Measurements from ENCODE around the gene NTM.

Gene NTM

DNA sequence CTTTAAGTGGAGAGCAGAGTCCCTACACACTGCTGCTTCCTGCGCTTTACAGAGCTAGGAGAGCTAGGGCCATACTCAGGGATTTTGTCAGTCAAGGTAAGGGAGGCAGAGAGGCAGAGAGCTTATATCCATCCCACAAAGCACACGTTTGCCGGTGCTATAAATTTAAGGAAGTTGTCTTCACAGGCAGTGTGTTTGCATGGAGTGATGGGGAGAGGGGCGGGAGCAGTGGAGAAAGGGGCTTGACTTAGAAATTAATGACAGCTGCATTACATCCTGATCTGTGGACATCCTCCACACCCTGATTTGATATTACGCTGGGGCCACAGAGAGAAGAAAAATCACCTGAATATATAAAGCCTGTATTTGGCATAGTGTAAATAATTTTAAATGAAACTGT is 84.1 kb downstream of the NTM start:
- DNase-seq (ENCODE audit: extremely low read depth, low read depth), result no peak
- TF ChIP-seq, protein P1, sequence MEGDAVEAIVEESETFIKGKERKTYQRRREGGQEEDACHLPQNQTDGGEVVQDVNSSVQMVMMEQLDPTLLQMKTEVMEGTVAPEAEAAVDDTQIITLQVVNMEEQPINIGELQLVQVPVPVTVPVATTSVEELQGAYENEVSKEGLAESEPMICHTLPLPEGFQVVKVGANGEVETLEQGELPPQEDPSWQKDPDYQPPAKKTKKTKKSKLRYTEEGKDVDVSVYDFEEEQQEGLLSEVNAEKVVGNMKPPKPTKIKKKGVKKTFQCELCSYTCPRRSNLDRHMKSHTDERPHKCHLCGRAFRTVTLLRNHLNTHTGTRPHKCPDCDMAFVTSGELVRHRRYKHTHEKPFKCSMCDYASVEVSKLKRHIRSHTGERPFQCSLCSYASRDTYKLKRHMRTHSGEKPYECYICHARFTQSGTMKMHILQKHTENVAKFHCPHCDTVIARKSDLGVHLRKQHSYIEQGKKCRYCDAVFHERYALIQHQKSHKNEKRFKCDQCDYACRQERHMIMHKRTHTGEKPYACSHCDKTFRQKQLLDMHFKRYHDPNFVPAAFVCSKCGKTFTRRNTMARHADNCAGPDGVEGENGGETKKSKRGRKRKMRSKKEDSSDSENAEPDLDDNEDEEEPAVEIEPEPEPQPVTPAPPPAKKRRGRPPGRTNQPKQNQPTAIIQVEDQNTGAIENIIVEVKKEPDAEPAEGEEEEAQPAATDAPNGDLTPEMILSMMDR (IDR thresholded peaks at IDR 0.05; ENCODE audit: low read depth, low read length), result no peak

GRCh38 chr11:131454989-131455388 is 84.6 kb downstream of the NTM start:
- no peak for DNase-seq (ENCODE audit: extremely low read depth, low read depth)
- TF ChIP-seq, protein P1 (IDR thresholded peaks at IDR 0.05; ENCODE audit: low read depth, low read length), result no peak

- no peak for DNase-seq (ENCODE audit: extremely low read depth, low read depth)
- TF ChIP-seq, protein P1 (IDR thresholded peaks at IDR 0.05; ENCODE audit: low read depth, low read length), result no peak
These were observed 85.7 kb downstream of the NTM start for GRCh38 chr11:131455843-131456704.

DNA sequence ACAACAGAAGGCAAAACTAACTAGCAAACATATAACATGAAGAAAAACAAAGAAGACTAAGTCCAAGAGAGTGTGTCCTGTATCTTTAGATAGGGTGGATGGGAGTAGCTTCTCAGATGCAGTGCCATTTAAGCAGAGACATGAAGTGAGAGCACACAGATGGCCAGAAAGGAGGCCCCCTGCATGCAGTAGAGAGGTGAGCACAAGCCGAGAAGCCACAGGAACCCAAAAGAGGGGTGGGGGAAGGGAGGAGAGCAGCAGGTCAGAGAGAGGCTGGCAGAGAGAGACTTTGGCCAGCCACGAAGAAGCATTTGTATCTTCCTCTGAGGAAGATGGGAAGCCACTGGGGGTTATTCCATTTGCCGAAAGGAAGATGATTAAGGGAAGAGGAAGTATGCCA is 86.7 kb downstream of the NTM start:
- TF ChIP-seq, protein P1 (IDR thresholded peaks at IDR 0.05; ENCODE audit: low read depth, low read length), result no peak
- DNase-seq (ENCODE audit: extremely low read depth, low read depth), result no peak

- no peak for DNase-seq (ENCODE audit: extremely low read depth, low read depth)
- TF ChIP-seq, protein P1 (IDR thresholded peaks at IDR 0.05; ENCODE audit: low read depth, low read length), result no peak
These were observed 88.0 kb downstream of the NTM start for GRCh38 chr11:131458421-131458820.

GRCh38 chr11:131460931-131461330 is 90.5 kb downstream of the NTM start:
- TF ChIP-seq, protein P1 (IDR thresholded peaks at IDR 0.05; ENCODE audit: low read depth, low read length), result no peak
- no peak for DNase-seq (ENCODE audit: extremely low read depth, low read depth)

GRCh38 chr11:131462622-131463021 is 92.2 kb downstream of the NTM start:
- TF ChIP-seq, protein P1 (IDR thresholded peaks at IDR 0.05; ENCODE audit: low read depth, low read length), result no peak

More at GRCh38 chr11:131462622-131463021, 92.2 kb downstream of the NTM start:
- no peak for DNase-seq (ENCODE audit: extremely low read depth, low read depth)

Data from AG09319 (cell line).